WI38 (cell line): Measurements from ENCODE around the gene GPALPP1.
"Not testable (repeated sequence)": the region's sequence is repeated elsewhere in the genome, so short reads cannot be mapped to it uniquely, and the experiment has no call there.

Source experiments
- H3K4me3 ChIP-seq: 2 replicates; pipeline ENCODE4 v1.5.1; 2011; ENCODE audit warnings: low read depth, mild to moderate bottlenecking, control low read depth, low read length
- CTCF ChIP-seq: IDR thresholded peaks from 2 replicates; pipeline ENCODE4 v1.5.1; 2012; ENCODE audit warnings: low read depth, mild to moderate bottlenecking, control low read depth, low read length

Gene GPALPP1

GRCh38 chr13:44989071-44989889 lies at the start of gene GPALPP1, which contains the start of gene NUFIP1:
GPALPP1 (plus strand) TSS chr13:44989538; CDS start chr13:44989655, 117 bp downstream.
NUFIP1 (minus strand) TSS chr13:44989471; CDS start chr13:44989436, 35 bp downstream.
- peak within 1 kb of the TSS; percentile 98 for H3K4me3 ChIP-seq
- 0 out of 2 replicates have a peak, but pooled peaks have one; percentile 6 for TF ChIP-seq CTCF

- H3K4me3 ChIP-seq = not testable (repeated sequence)
Measured at GRCh38 chr13:44943411-44943810, 45.9 kb upstream of the GPALPP1 start.

GRCh38 chr13:44951184-44951583 lies 38.2 kb upstream of the GPALPP1 start:
- no peak for TF ChIP-seq CTCF
- H3K4me3 ChIP-seq = no peak overlapping the region

GRCh38 chr13:44952671-44953070 lies 36.7 kb upstream of the GPALPP1 start:
- H3K4me3 ChIP-seq = no peak overlapping the region
- no peak for TF ChIP-seq CTCF

- H3K4me3 ChIP-seq = no peak overlapping the region
- no peak for TF ChIP-seq CTCF
Measured at GRCh38 chr13:44954224-44954623, 35.1 kb upstream of the GPALPP1 start.

- no peak overlapping the region for H3K4me3 ChIP-seq
- TF ChIP-seq CTCF = no peak
Measured at GRCh38 chr13:44955406-44955805, 33.9 kb upstream of the GPALPP1 start.

GRCh38 chr13:44961997-44962396 lies 27.3 kb upstream of the GPALPP1 start:
- H3K4me3 ChIP-seq = no peak overlapping the region
- no peak for TF ChIP-seq CTCF
